Activated CD8-positive, alpha-beta memory T cell treated with anti-CD3 and anti-CD28 coated beads, Interleukin-2, amount 50 U/mL, for 1 hour (primary cell): ENCODE results near the gene CPEB2.

Experiments
- DNase-seq: peaks from one replicate; pipeline ENCODE4 v3.0.0-alpha.2; 2020; ENCODE audit errors: extremely low read depth

CPEB2 gene

GRCh38 chr4:15117270-15117946 lies 115.1 kb downstream of the CPEB2 start:
- DNase-seq = no peak

GRCh38 chr4:15118292-15118691 lies 116.0 kb downstream of the CPEB2 start:
- DNase-seq = no peak
